K562 (cell line): Measurements from ENCODE around the gene HLCS. TPM values are rescaled to one million over a fixed set of nuclear protein-coding genes. Genes with fewer than 3 reads are reported as not detected.
A peak's percentile ranks its signal among the peaks of the same experiment; 100 is the strongest.

Experiments used
- ATAC-seq: fragments of 200-7000 bp; cut with Tn5 transposase; 3 replicates; pipeline ENCODE4 v1.9.1; 2020; ENCODE audit warnings: moderate library complexity
- BruUV-seq: library from RNA; stranded (reverse); fragments of 400-500 nt; replicated peaks from 2 replicates; lab custom pipeline; 2021; lab: Mats Ljungman, UMichigan
- CTCF ChIA-PET: fragments of 300-600 bp; formaldehyde crosslinking; extraction: SDS; loops from one replicate; lab custom pipeline; 2021; ENCODE audit warnings: low intra/inter-chr PET ratio; lab: Yijun Ruan, JAX
- POLR2A ChIA-PET: fragments of 300-600, 350-650 bp; sonication (Branson Sonifier 250); formaldehyde crosslinking; extraction: SDS; loops from one replicate; lab custom pipeline; 2021; ENCODE audit warnings: antibody characterized with exemption, inconsistent platforms; lab: Yijun Ruan, JAX
- DNase-seq, 4 experiments: peaks; one replicate each; pipeline versions ENCODE4 v3.0.0 to v3.0.0-alpha.2; 2011 to 2018; ENCODE audit warnings: low spot score in 3 of 4, mixed read lengths in 3 of 4; ENCODE audit errors: extremely low read depth in 1 of 4
- FAIRE-seq: peaks from 2 replicates; lab custom pipeline; 2011; peaks lifted over from hg19 to GRCh38; lab: Jason Lieb, UNC
- H2AFZ ChIP-seq: 2 replicates; pipeline ENCODE4 v1.6.0; 2011; ENCODE audit warnings: low read depth, low read length, control low read depth, inconsistent platforms
- H3K27ac ChIP-seq: fragments of 200-600 bp; 3 replicates; pipeline ENCODE4 v1.8.0; 2011; ENCODE audit warnings: low read depth, mild to moderate bottlenecking, control low read depth, inconsistent platforms, low read length, moderate library complexity, mixed read lengths; ENCODE audit errors: extremely low read depth
- H3K27me3 ChIP-seq, 2 experiments: fragments of 300-600 bp in 1 of 2; 2 replicates in 1 of 2; 3 replicates in 1 of 2; pipeline versions ENCODE4 v1.6.0 to v1.8.0; 2011; ENCODE audit warnings: inconsistent platforms in 2 of 2, low read length in 2 of 2, mild to moderate bottlenecking in 1 of 2, mixed read lengths in 1 of 2, moderate library complexity in 1 of 2; ENCODE audit not compliant: control insufficient read depth in 2 of 2, insufficient read depth in 2 of 2
- H3K36me3 ChIP-seq: fragments of 300-600 bp; 3 replicates; pipeline ENCODE4 v1.8.0; 2011; ENCODE audit warnings: mild to moderate bottlenecking, low read length, inconsistent platforms; ENCODE audit not compliant: control insufficient read depth, insufficient read depth
- H3K4me1 ChIP-seq, 2 experiments: fragments of 200-600 bp in 1 of 2; replicated peaks in 1 of 2; 2 replicates in 1 of 2; 3 replicates in 1 of 2; pipeline versions ENCODE4 v1.5.1 to v1.8.0; 2011; ENCODE audit warnings: inconsistent platforms in 2 of 2, low read length in 2 of 2, mild to moderate bottlenecking in 1 of 2, mixed read lengths in 1 of 2, moderate library complexity in 1 of 2; ENCODE audit not compliant: control insufficient read depth in 2 of 2, insufficient read depth in 2 of 2
- H3K4me2 ChIP-seq: 2 replicates; pipeline ENCODE4 v1.6.1; 2011; ENCODE audit warnings: low read length, control low read depth, inconsistent platforms, mixed read lengths; ENCODE audit not compliant: insufficient read depth
- H3K4me3 ChIP-seq: fragments of 200-600 bp; sonication (generic), shearing (Covaris generic); 2 replicates; pipeline ENCODE4 v1.5.1; 2016; ENCODE audit warnings: control low read depth, inconsistent platforms
- H3K79me2 ChIP-seq: fragments of 200-600 bp; 3 replicates; pipeline ENCODE4 v1.8.0; 2011; ENCODE audit warnings: low read length, inconsistent platforms; ENCODE audit not compliant: control insufficient read depth, insufficient read depth
- H3K9ac ChIP-seq, 2 experiments: 2 replicates each; pipeline versions ENCODE4 v1.6.0 to v1.6.1; 2011; ENCODE audit warnings: low read depth in 2 of 2, low read length in 2 of 2, control low read depth in 1 of 2, inconsistent platforms in 1 of 2, mild to moderate bottlenecking in 1 of 2, mixed read lengths in 1 of 2; ENCODE audit not compliant: insufficient read depth in 1 of 2
- H3K9me1 ChIP-seq: one replicate; pipeline ENCODE4 v1.6.0; 2011; ENCODE audit warnings: inconsistent platforms, mild to moderate bottlenecking, low read length, moderate library complexity; ENCODE audit not compliant: control insufficient read depth, insufficient read depth
- H3K9me3 ChIP-seq: replicated peaks from 2 replicates; pipeline ENCODE4 v1.5.1; 2011; ENCODE audit warnings: low read depth, low read length, inconsistent platforms; ENCODE audit not compliant: control insufficient read depth, insufficient read depth
- H4K20me1 ChIP-seq: replicated peaks from 2 replicates; pipeline ENCODE4 v1.6.1; 2011; ENCODE audit warnings: low read length, inconsistent platforms, mixed read lengths; ENCODE audit not compliant: control insufficient read depth, insufficient read depth
- EP400 ChIP-seq: fragments of 450-650 bp; IDR thresholded peaks from 2 replicates; pipeline ENCODE4 v1.6.1; 2017; ENCODE audit warnings: antibody characterized with exemption, mild to moderate bottlenecking, moderate library complexity
- EWSR1 ChIP-seq: fragments of 450-650 bp; IDR thresholded peaks from 2 replicates; pipeline ENCODE4 v1.6.1; 2018; ENCODE audit warnings: borderline replicate concordance, mild to moderate bottlenecking, low read depth, moderate library complexity; ENCODE audit not compliant: partially characterized antibody
- PHB ChIP-seq: fragments of 250-450 bp; sonication (Bioruptor Pico); IDR thresholded peaks from 2 replicates; pipeline ENCODE4 v1.5.0; 2021
- POLR2G ChIP-seq: fragments of 200-400 bp; formaldehyde crosslinking; IDR thresholded peaks from 2 replicates; pipeline ENCODE4 v1.6.1; 2017; ENCODE audit warnings: low read depth, mild to moderate bottlenecking, antibody characterized with exemption, low read length, moderate library complexity
- WGBS: fragments of 100-300 bp; shearing (Covaris generic); methylation state at CpG from one replicate; pipeline ENCODE4 v1.1.6; 2016; ENCODE audit warnings: low coverage, mixed read lengths; ENCODE audit not compliant: insufficient coverage; ENCODE audit errors: missing lambda C conversion rate; 5-methylcytosine and 5-hydroxymethylcytosine counted together
- in situ Hi-C: fragments of 300-500 bp; cut with MboI; formaldehyde crosslinking; loops from 4 replicates; pipeline ENCODE4 v1.15.0; 2018; ENCODE audit warnings: inconsistent platforms, mixed read lengths
- intact Hi-C: fragments of 100-400 bp; cut with micrococcal nuclease; formaldehyde crosslinking; loops from 2 replicates; pipeline ENCODE4 v1.14.2; 2022
- polyA plus RNA-seq, 8 experiments: library from polyadenylated mRNA; depleted of rRNA in 4 of 8; stranded (reverse) in 5 of 8; unstranded in 3 of 8; fragments of >200 nt; fragmentation: Nextera tagmentation in 2 of 8; fragmentation: Illumina TruSeq in 1 of 8; extraction: Ambion mirVana in 2 of 8; extraction: Trizol in 1 of 8; gene quantifications; 2 replicates each; pipeline versions ENCODE4 v1.2.1 to v1.2.3, GENCODE V29; 2011 to 2014; ENCODE audit warnings: inconsistent platforms in 1 of 8, missing spikeins in 1 of 8
- total RNA-seq, 7 experiments: library from RNA; depleted of rRNA in 6 of 7; stranded (reverse); fragments of >200 nt in 6 of 7; fragmentation: Illumina TruSeq in 2 of 7; extraction: Trizol in 2 of 7; gene quantifications; 2 replicates each; pipeline versions ENCODE4 v1.2.1 to v1.2.3, GENCODE V29; 2011 to 2021; ENCODE audit warnings: low replicate concordance in 1 of 7
- TF ChIP-seq, protein P1 (sequence below): fragments of 450-650 bp; formaldehyde crosslinking; conservative IDR thresholded peaks from 2 replicates; pipeline ENCODE4 v1.4.0; 2022; ENCODE audit warnings: mild to moderate bottlenecking, missing genetic modification characterization
- TF ChIP-seq, protein P2 (sequence below): sonication (generic); formaldehyde crosslinking; IDR thresholded peaks from 2 replicates; pipeline ENCODE4 v1.8.1; 2023; ENCODE audit warnings: mild to moderate bottlenecking, missing genetic modification reagents

The HLCS gene
- total and polyA plus RNA-seq, 9 of the 15 experiments (the other 6 are each of a cell fraction or from before 2014, with no cell fraction given): 3.0 to 21.5 (median 17.1) TPM

DNA sequence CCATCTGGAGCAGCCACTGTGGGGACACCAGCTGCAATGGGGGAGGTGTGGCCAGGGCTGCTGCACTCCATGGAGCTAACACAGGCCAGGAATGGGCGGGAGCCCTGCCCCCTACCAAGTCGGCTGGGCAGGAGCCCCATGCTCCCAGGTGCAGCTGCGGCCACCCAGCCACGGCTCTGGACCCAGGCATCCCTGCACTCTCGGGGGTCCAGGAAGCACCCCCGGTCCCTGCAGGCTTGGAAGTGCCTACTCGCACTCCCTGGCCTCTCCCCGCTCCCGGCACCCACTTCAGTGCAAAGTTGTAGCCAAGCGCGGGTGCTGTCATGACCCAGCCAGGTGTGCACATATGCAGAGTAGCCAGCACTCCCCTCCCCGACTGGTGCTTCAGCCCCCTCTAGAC, 91.8 kb downstream of the HLCS start:
- ChIA-PET CTCF (no interaction called here), POLR2A (interaction anchor here (1.9 kb wide), 1 partner anchor 13 kb away, joined by 4 read pairs; no protein-coding TSS in a partner anchor)
- H3K4me3 ChIP-seq: no peak overlapping the region
- H3K9me3 ChIP-seq: no peaks in the 10 kb centered on the region
- 79% methylated on average over 12 of the region's 12 CpGs for WGBS
- no peaks in the 10 kb centered on the region for H3K36me3 ChIP-seq
- TF ChIP-seq PHB (no peak), POLR2G (peak; percentile 28; the same call in 1 of the 2 replicates)
- TF ChIP-seq, all 486 proteins: peak for 1
- DNase-seq (no peak), FAIRE-seq (no peak), ATAC-seq (no peak)
- Histone ChIP-seq H3K79me2 (no peaks in the 10 kb centered on the region), H2AFZ (no peak overlapping the region), H3K27ac (no peak overlapping the region), H3K9me1 (no peaks in the 10 kb centered on the region), H3K9ac (no peak overlapping the region), H3K4me1 (peaks cover 0 to 5% of the 10 kb centered on the region in 2 experiments; a peak in 1 of 5 replicates), H3K4me2 (no peak overlapping the region), H3K27me3 (no peaks in the 10 kb centered on the region), H4K20me1 (no peaks in the 10 kb centered on the region)
- in situ Hi-C loops (no loop called here), intact Hi-C loops (no loop called here)
- BruUV-seq: no TSS peak

- TF ChIP-seq, protein P1, sequence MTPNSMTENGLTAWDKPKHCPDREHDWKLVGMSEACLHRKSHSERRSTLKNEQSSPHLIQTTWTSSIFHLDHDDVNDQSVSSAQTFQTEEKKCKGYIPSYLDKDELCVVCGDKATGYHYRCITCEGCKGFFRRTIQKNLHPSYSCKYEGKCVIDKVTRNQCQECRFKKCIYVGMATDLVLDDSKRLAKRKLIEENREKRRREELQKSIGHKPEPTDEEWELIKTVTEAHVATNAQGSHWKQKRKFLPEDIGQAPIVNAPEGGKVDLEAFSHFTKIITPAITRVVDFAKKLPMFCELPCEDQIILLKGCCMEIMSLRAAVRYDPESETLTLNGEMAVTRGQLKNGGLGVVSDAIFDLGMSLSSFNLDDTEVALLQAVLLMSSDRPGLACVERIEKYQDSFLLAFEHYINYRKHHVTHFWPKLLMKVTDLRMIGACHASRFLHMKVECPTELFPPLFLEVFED: no peak
- TF ChIP-seq EWSR1 (no peak), EP400 (no peak)
- TF ChIP-seq, protein P2, sequence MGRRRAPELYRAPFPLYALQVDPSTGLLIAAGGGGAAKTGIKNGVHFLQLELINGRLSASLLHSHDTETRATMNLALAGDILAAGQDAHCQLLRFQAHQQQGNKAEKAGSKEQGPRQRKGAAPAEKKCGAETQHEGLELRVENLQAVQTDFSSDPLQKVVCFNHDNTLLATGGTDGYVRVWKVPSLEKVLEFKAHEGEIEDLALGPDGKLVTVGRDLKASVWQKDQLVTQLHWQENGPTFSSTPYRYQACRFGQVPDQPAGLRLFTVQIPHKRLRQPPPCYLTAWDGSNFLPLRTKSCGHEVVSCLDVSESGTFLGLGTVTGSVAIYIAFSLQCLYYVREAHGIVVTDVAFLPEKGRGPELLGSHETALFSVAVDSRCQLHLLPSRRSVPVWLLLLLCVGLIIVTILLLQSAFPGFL (CRISPR knock-in tag): no peak
- FAIRE-seq (no peak), DNase-seq (no peak), ATAC-seq (no peak)
- Histone ChIP-seq H3K79me2 (no peaks in the 10 kb centered on the region), H3K9me1 (no peaks in the 10 kb centered on the region), H3K27me3 (no peaks in the 10 kb centered on the region), H3K27ac (no peak overlapping the region), H3K4me3 (no peak overlapping the region), H4K20me1 (no peaks in the 10 kb centered on the region), H3K4me2 (no peak overlapping the region), H2AFZ (no peak overlapping the region), H3K9ac (no peak overlapping the region), H3K4me1 (peaks cover 0 to 5% of the 10 kb centered on the region in 2 experiments; a peak in 1 of 5 replicates), H3K36me3 (no peaks in the 10 kb centered on the region), H3K9me3 (no peaks in the 10 kb centered on the region)
- ChIA-PET POLR2A (interaction anchor here (0.6 kb wide), 1 partner anchor 631 kb away, joined by 3 read pairs; no protein-coding TSS in a partner anchor), CTCF (no interaction called here)
- intact Hi-C loops (no loop called here), in situ Hi-C loops (no loop called here)
- no TSS peak for BruUV-seq
- 88% methylated on average over 1 of the region's 1 CpG for whole genome bisulfite sequencing
These were observed 93.0 kb downstream of the HLCS start for GRCh38 chr21:36873513-36873912.
